Retinal pigment epithelial cell (primary cell): ENCODE measurements around the gene FNBP1L.

Experiments used
- DNase-seq: peaks from one replicate; pipeline ENCODE4 v3.0.0-alpha.2; 2010; ENCODE audit warnings: low read depth
- H3K4me3 ChIP-seq: 2 replicates; pipeline ENCODE4 v1.5.1; 2011; ENCODE audit warnings: mild to moderate bottlenecking, low read length, control low read depth, moderate library complexity
- CTCF ChIP-seq: conservative IDR thresholded peaks from 2 replicates; pipeline ENCODE4 v1.5.1; 2011; ENCODE audit warnings: low read depth, low read length, control low read depth, inconsistent platforms

Gene FNBP1L

GRCh38 chr1:93595743-93596142 is 147.8 kb downstream of the FNBP1L start:
- TF ChIP-seq CTCF: no peak
- DNase-seq: no peak
- H3K4me3 ChIP-seq: no peak overlapping the region

DNA sequence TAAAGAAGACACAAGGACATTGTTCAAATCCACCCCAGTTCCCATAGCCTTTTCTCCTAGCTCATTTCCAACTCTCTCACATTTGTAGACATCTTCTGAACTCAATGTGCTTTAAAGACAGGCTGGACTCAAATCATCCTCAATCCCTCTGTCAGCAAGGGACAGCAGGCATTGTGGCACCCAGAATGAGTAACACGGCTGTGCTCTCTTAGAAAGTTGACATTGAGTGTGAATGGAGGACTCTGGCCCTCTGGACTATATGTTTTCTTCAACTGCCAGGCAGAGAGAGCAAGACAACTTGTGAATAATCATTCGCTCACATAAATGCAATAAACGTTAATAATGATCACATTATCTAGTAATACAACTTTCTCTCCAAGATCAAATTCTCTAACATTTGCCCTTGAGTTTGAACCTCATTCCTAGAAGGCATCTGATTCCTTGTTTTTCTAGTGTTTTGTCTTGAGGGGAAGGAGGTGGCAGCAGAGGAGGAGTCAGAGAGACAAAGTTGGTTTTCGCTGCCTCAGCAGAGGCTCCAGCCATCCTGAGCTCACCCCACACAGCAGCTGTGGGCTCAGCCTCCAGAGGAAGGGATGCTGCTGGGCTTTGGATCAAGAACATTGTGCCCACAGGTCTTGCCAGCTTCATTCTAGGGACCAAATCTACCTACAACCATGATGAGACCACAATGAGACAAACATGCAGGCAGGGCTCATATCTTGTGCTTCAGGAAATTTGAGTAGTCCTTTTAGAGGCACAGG is 148.6 kb downstream of the FNBP1L start:
- TF ChIP-seq CTCF: no peak
- no peak for DNase-seq
- no peak overlapping the region for H3K4me3 ChIP-seq

DNA sequence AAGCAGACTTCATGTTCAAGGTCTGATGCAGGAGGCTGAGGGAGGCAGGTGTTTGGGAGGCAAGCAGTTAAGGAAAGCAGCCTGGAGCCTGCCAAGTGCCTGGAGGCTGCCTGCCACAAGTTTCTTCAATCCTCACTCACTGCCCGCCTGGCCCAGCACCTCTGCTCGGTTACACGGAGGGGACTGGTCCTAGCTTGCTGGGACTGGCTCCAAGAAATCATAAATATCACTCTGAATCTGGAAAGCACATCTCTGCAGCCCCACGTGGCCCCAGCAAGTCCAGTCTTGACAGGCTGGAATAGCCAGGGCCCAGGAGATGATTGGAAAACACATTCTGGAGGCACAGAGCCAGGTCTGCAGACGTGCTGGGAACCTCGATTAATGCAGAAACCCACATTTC is 149.8 kb downstream of the FNBP1L start:
- H3K4me3 ChIP-seq: no peak overlapping the region
- DNase-seq: no peak
- TF ChIP-seq CTCF: no peak

DNA sequence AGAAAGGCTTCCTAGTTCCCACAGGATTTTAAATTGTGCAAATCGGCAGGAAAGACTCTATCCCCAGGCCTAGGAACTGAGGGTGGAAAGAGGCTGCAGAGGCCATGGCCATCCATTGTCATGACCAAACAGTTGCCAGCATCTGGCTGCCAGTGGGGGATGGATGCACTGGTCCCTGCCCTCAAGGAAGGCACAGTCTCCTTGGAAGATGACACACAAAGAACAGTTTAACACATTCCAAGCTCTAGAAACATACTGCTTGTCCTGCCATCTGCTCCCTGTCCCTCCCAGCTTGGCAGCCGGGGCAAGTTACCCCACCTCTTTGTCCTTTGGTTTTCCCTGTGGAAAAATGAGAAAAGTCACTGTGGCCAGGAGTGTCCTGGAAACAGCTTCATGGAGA is 150.5 kb downstream of the FNBP1L start:
- DNase-seq: no peak
- H3K4me3 ChIP-seq: no peak overlapping the region
- no peak for TF ChIP-seq CTCF

GRCh38 chr1:93598861-93599439 is 151.0 kb downstream of the FNBP1L start:
- DNase-seq: no peak
- no peak overlapping the region for H3K4me3 ChIP-seq
- TF ChIP-seq CTCF: no peak

- no peak for TF ChIP-seq CTCF
- DNase-seq: no peak
Observed at GRCh38 chr1:93599479-93599878, 151.6 kb downstream of the FNBP1L start.

GRCh38 chr1:93600663-93601062 is 152.7 kb downstream of the FNBP1L start:
- no peak for DNase-seq
- no peak for TF ChIP-seq CTCF
- no peak overlapping the region for H3K4me3 ChIP-seq

More at GRCh38 chr1:93599479-93599878, 151.6 kb downstream of the FNBP1L start:
- no peak overlapping the region for H3K4me3 ChIP-seq
